H9 (cell line): ENCODE measurements around the gene LAMA5. TPM values are rescaled to one million over a fixed set of nuclear protein-coding genes. Genes with fewer than 3 reads are reported as not detected.

Experiments
- DNase-seq: peaks from one replicate; pipeline ENCODE4 v3.0.0-alpha.2; 2017
- H2AFZ ChIP-seq: one replicate; pipeline ENCODE4 v1.6.1; 2013; ENCODE audit warnings: mild to moderate bottlenecking, low read length, control low read depth, moderate library complexity
- H2AK5ac ChIP-seq: 2 replicates; pipeline ENCODE4 v1.6.1; 2013; ENCODE audit warnings: low read length, control low read depth, mixed read lengths; ENCODE audit not compliant: insufficient read length
- H2BK120ac ChIP-seq: one replicate; pipeline ENCODE4 v1.6.1; 2013; ENCODE audit warnings: low read depth, mild to moderate bottlenecking, low read length, control low read depth, inconsistent platforms; ENCODE audit not compliant: poor library complexity, severe bottlenecking
- H2BK12ac ChIP-seq: 2 replicates; pipeline ENCODE4 v1.6.1; 2013; ENCODE audit warnings: low read length, control low read depth, mixed read lengths, low read depth; ENCODE audit not compliant: insufficient read length
- H2BK15ac ChIP-seq: 2 replicates; pipeline ENCODE4 v1.6.1; 2013; ENCODE audit warnings: low read depth, low read length, control low read depth
- H2BK20ac ChIP-seq: one replicate; pipeline ENCODE4 v1.6.1; 2013; ENCODE audit warnings: low read depth, mild to moderate bottlenecking, low read length, control low read depth, inconsistent platforms; ENCODE audit not compliant: poor library complexity, severe bottlenecking
- H2BK5ac ChIP-seq: 2 replicates; pipeline ENCODE4 v1.6.1; 2013; ENCODE audit warnings: low read length, control low read depth, mixed read lengths; ENCODE audit not compliant: insufficient read length
- H3K14ac ChIP-seq: 2 replicates; pipeline ENCODE4 v1.6.1; 2013; ENCODE audit warnings: low read length, control low read depth; ENCODE audit not compliant: insufficient read depth
- H3K18ac ChIP-seq: 2 replicates; pipeline ENCODE4 v1.6.1; 2013; ENCODE audit warnings: low read depth, mild to moderate bottlenecking, mixed read lengths, low read length, control low read depth; ENCODE audit not compliant: insufficient read length
- H3K23ac ChIP-seq: 2 replicates; pipeline ENCODE4 v1.6.1; 2013; ENCODE audit warnings: low read length, control low read depth, mixed read lengths, low read depth; ENCODE audit not compliant: insufficient read length
- H3K23me2 ChIP-seq: 2 replicates; pipeline ENCODE4 v1.6.1; 2013; ENCODE audit warnings: low read depth, mild to moderate bottlenecking, mixed read lengths, low read length, control low read depth; ENCODE audit not compliant: insufficient read length, poor library complexity, severe bottlenecking
- H3K27ac ChIP-seq: 2 replicates; pipeline ENCODE4 v1.5.1; 2013; ENCODE audit warnings: low read length, control low read depth, mixed read lengths, low read depth; ENCODE audit not compliant: insufficient read length
- H3K27me3 ChIP-seq: 2 replicates; pipeline ENCODE4 v1.6.1; 2013; ENCODE audit warnings: low read length, control low read depth, inconsistent platforms; ENCODE audit not compliant: insufficient read depth
- H3K4ac ChIP-seq: 2 replicates; pipeline ENCODE4 v1.6.1; 2013; ENCODE audit warnings: low read depth, mild to moderate bottlenecking, control low read depth, inconsistent platforms, low read length, moderate library complexity
- H3K4me1 ChIP-seq: 2 replicates; pipeline ENCODE4 v1.6.1; 2013; ENCODE audit warnings: low read length, control low read depth, inconsistent platforms; ENCODE audit not compliant: insufficient read depth
- H3K4me2 ChIP-seq: 2 replicates; pipeline ENCODE4 v1.6.1; 2013; ENCODE audit warnings: low read length, control low read depth, mixed read lengths; ENCODE audit not compliant: insufficient read length, insufficient read depth
- H3K56ac ChIP-seq: 2 replicates; pipeline ENCODE4 v1.6.1; 2013; ENCODE audit warnings: low read depth, mild to moderate bottlenecking, mixed read lengths, low read length, control low read depth; ENCODE audit not compliant: insufficient read length
- H3K79me1 ChIP-seq: 2 replicates; pipeline ENCODE4 v1.6.1; 2013; ENCODE audit warnings: low read depth, mild to moderate bottlenecking, moderate library complexity, low read length, control low read depth, inconsistent platforms; ENCODE audit not compliant: insufficient read depth, poor library complexity, severe bottlenecking
- H3K79me2 ChIP-seq: 2 replicates; pipeline ENCODE4 v1.6.1; 2013; ENCODE audit warnings: low read length, control low read depth, inconsistent platforms; ENCODE audit not compliant: insufficient read depth
- H3K9ac ChIP-seq: 2 replicates; pipeline ENCODE4 v1.6.1; 2013; ENCODE audit warnings: low read length, control low read depth, mixed read lengths; ENCODE audit not compliant: insufficient read length; ENCODE audit errors: extremely low read depth
- H3K9me3 ChIP-seq: one replicate; pipeline ENCODE4 v1.6.1; 2013; ENCODE audit warnings: low read depth, low read length, inconsistent platforms; ENCODE audit not compliant: control insufficient read depth
- H3T11ph ChIP-seq: one replicate; pipeline ENCODE4 v1.6.1; 2013; ENCODE audit warnings: mild to moderate bottlenecking, low read length, control low read depth, inconsistent platforms
- H4K20me1 ChIP-seq: one replicate; pipeline ENCODE4 v1.6.1; 2013; ENCODE audit not compliant: control insufficient read depth, insufficient read length, insufficient read depth
- H4K5ac ChIP-seq: 2 replicates; pipeline ENCODE4 v1.6.1; 2013; ENCODE audit warnings: low read depth, mild to moderate bottlenecking, mixed read lengths, low read length, control low read depth; ENCODE audit not compliant: insufficient read length
- H4K8ac ChIP-seq: replicated peaks from 2 replicates; pipeline ENCODE4 v1.6.1; 2013; ENCODE audit warnings: low read length, control low read depth, mixed read lengths, low read depth; ENCODE audit not compliant: insufficient read length
- H4K91ac ChIP-seq: 2 replicates; pipeline ENCODE4 v1.6.1; 2013; ENCODE audit warnings: low read depth, mild to moderate bottlenecking, moderate library complexity, mixed read lengths, low read length, control low read depth; ENCODE audit not compliant: insufficient read length
- H3K27ac Mint-ChIP-seq, 3 experiments: 2 replicates in 2 of 3; 3 replicates in 1 of 3; pipeline ENCODE4 v1.8.0; 2020 to 2021; ENCODE audit warnings: mixed read lengths in 3 of 3, mild to moderate bottlenecking in 1 of 3, moderate library complexity in 1 of 3
- H3K27me3 Mint-ChIP-seq: 2 replicates; pipeline ENCODE4 v1.8.0; 2021; ENCODE audit warnings: low read depth, mild to moderate bottlenecking, moderate library complexity, mixed read lengths
- H3K36me3 Mint-ChIP-seq, 3 experiments: 2 replicates in 2 of 3; 3 replicates in 1 of 3; pipeline ENCODE4 v1.8.0; 2020 to 2021; ENCODE audit warnings: low read depth in 3 of 3, mixed read lengths in 3 of 3; ENCODE audit not compliant: insufficient read depth in 1 of 3
- H3K4me1 Mint-ChIP-seq, 2 experiments: 2 replicates each; pipeline ENCODE4 v1.8.0; 2020; ENCODE audit warnings: mixed read lengths in 2 of 2
- H3K4me3 Mint-ChIP-seq, 2 experiments: 2 replicates in 1 of 2; 3 replicates in 1 of 2; pipeline ENCODE4 v1.8.0; 2020 to 2021; ENCODE audit warnings: mild to moderate bottlenecking in 2 of 2, mixed read lengths in 2 of 2, moderate library complexity in 1 of 2
- H3K9me3 Mint-ChIP-seq, 2 experiments: 2 replicates in 1 of 2; 3 replicates in 1 of 2; pipeline ENCODE4 v1.8.0; 2020; ENCODE audit warnings: mild to moderate bottlenecking in 2 of 2, mixed read lengths in 2 of 2, moderate library complexity in 1 of 2
- CTCF ChIP-seq: fragments of 200-600 bp; sonication (generic); conservative IDR thresholded peaks from 3 replicates; pipeline ENCODE4 v1.8.0; 2021; ENCODE audit warnings: antibody characterized with exemption, mild to moderate bottlenecking
- WGBS: extraction: QIAGEN DNeasy Blood & Tissue Kit; methylation state at CpG from one replicate; pipeline ENCODE4 v1.1.7; 2013; ENCODE audit warnings: missing lambda C conversion rate, low lambda C conversion rate, mixed read lengths; ENCODE audit not compliant: insufficient read length; ENCODE audit errors: extremely low coverage; 5-methylcytosine and 5-hydroxymethylcytosine counted together
- total RNA-seq: library from RNA; stranded (reverse); gene quantifications from 2 replicates; pipeline ENCODE4 v1.2.1, GENCODE V29; 2021

The LAMA5 gene
- total RNA-seq, 1 experiment from 2014 or later, result 200 TPM

- H3K14ac ChIP-seq, result no peak overlapping the region
- H3K23me2 ChIP-seq, result no peaks in the 10 kb centered on the region
- H3K79me1 ChIP-seq, result no peaks in the 10 kb centered on the region
- no peak overlapping the region for H3K9ac ChIP-seq
- no peak overlapping the region for H3K18ac ChIP-seq
- no peak overlapping the region for H2AFZ ChIP-seq
- Mint-ChIP-seq H3K27me3 (peaks cover 17% of the 10 kb centered on the region), H3K36me3 (no peaks in the 10 kb centered on the region), H3K27ac (no peak overlapping the region), H3K9me3 (no peaks in the 10 kb centered on the region), H3K4me3 (no peak overlapping the region), H3K4me1 (peaks cover 0 to 5% of the 10 kb centered on the region in 2 experiments; a peak in 1 of 4 replicates)
- H3K27ac ChIP-seq, result no peak overlapping the region
- no peak overlapping the region for H2BK120ac ChIP-seq
- no peaks in the 10 kb centered on the region for H4K20me1 ChIP-seq
- no peak overlapping the region for H3K4me2 ChIP-seq
- no CpG with 5 or more reads among the region's 11 CpGs for WGBS
- no peak overlapping the region for H2AK5ac ChIP-seq
- no peak overlapping the region for H3K56ac ChIP-seq
- H4K91ac ChIP-seq, result no peak overlapping the region
- H3K4me1 ChIP-seq, result no peaks in the 10 kb centered on the region
- H2BK5ac ChIP-seq, result no peak overlapping the region
- no peak overlapping the region for H3K23ac ChIP-seq
- no peak overlapping the region for H3K4ac ChIP-seq
- H3K79me2 ChIP-seq, result no peaks in the 10 kb centered on the region
- H2BK12ac ChIP-seq, result no peak overlapping the region
- no peak for DNase-seq
- H3K27me3 ChIP-seq, result no peaks in the 10 kb centered on the region
- H4K5ac ChIP-seq, result no peak overlapping the region
- no peak overlapping the region for H2BK15ac ChIP-seq
- H3K9me3 ChIP-seq, result no peaks in the 10 kb centered on the region
- H2BK20ac ChIP-seq, result no peak overlapping the region
- TF ChIP-seq CTCF, result no peak
- H4K8ac ChIP-seq, result no peak overlapping the region
- no peak overlapping the region for H3T11ph ChIP-seq
Observed at GRCh38 chr20:62413025-62413570, 46.0 kb upstream of the LAMA5 start.
